ENCODE results near the gene AXIN1. TPM values are rescaled to one million over a fixed set of nuclear protein-coding genes. Genes with fewer than 3 reads are reported as not detected.
"Not testable (repeated sequence)": the region's sequence is repeated elsewhere in the genome, so short reads cannot be mapped to it uniquely, and the experiment has no call there.

The AXIN1 gene
- total and polyA plus RNA-seq, 8 donors, result 8.0 to 13.6 (median 10.8) TPM

DNA sequence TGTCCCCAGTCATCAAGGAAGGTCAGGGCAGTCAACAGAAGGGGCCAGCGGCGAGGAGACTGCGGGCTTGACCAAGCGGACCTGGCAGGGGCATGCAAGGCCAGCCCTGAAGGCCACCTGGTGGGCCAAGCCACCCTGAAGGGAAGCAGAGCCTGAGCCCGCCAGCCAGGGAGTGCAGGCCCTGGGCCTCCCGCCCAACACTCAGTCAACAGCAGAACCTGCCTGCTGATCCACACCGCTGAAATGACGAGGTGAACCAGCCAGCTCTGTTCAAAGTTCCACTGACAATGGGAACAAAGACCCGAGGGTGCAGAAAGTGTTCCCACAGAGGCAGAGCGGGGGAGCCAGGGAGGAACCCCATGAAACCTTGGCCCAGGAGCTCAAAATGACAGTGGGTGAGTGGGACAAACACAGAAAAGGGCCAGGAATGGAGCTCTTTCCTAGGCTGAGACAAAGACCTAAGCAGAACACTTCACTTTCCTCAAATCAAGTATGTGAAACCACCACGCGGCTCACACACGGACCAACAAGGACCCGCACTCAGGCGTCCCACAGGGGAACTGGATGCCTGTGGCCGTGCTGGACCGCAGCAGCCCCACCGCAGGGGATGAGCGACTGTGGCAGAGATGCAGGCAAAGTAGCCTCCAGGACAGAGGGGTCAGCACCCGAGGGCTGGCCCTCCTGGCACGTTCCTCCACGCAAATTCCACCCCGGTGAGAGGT lies 12.0 kb downstream of the AXIN1 start:
- TF ChIP-seq, protein P1, sequence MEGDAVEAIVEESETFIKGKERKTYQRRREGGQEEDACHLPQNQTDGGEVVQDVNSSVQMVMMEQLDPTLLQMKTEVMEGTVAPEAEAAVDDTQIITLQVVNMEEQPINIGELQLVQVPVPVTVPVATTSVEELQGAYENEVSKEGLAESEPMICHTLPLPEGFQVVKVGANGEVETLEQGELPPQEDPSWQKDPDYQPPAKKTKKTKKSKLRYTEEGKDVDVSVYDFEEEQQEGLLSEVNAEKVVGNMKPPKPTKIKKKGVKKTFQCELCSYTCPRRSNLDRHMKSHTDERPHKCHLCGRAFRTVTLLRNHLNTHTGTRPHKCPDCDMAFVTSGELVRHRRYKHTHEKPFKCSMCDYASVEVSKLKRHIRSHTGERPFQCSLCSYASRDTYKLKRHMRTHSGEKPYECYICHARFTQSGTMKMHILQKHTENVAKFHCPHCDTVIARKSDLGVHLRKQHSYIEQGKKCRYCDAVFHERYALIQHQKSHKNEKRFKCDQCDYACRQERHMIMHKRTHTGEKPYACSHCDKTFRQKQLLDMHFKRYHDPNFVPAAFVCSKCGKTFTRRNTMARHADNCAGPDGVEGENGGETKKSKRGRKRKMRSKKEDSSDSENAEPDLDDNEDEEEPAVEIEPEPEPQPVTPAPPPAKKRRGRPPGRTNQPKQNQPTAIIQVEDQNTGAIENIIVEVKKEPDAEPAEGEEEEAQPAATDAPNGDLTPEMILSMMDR (IDR thresholded peaks at IDR 0.05), result no peak
- 88 to 92% methylated on average over 23 of the region's 23 CpGs for WGBS, 2 donors
- Histone ChIP-seq H3K27ac (no peak overlapping the region), H3K9me3 (no peaks in the 10 kb centered on the region), H3K36me3 (no peaks in the 10 kb centered on the region), H3K4me1 (no peaks in the 10 kb centered on the region), H3K4me3 (no peak overlapping the region), H3K27me3 (no peaks in the 10 kb centered on the region)
- DNase-seq (peak in 1 of 6 donors; percentile 54), FAIRE-seq (no peak), ATAC-seq (peak in 1 of 4 donors; percentile 28)
- intact Hi-C loops (cut with DNase I), result loop anchor here in 1 of 3 donors (10.0 kb wide), 1 partner anchor 96 kb away; no protein-coding TSS in a partner anchor

DNA sequence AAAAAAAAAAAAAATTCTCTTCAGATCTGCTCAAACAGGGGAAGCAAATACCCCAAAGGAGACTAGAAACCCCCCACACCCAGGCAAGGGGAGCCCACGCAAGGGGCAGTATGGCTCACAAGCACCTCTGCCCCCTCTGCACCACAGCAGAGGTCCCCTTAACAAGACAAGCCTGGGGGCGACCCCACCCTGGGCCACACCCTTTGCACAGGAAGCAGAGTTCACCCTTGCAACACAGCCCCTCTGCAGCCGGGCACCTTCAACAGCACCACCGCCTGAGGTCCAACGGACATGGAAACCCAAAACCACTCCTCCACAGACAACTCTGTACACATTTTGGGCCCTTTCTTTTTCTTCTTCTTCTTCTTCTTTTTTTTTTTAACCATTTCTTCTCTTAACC lies 12.8 kb downstream of the AXIN1 start:
- FAIRE-seq (no peak), ATAC-seq (peak in 1 of 4 donors; percentile 12), DNase-seq (no peak)
- Histone ChIP-seq H3K27ac (no peak overlapping the region), H3K4me3 (no peak overlapping the region), H3K36me3 (no peaks in the 10 kb centered on the region), H3K4me1 (no peaks in the 10 kb centered on the region), H3K9me3 (no peaks in the 10 kb centered on the region), H3K27me3 (no peaks in the 10 kb centered on the region)
- intact Hi-C loops (cut with DNase I), result loop anchor here in 1 of 3 donors (10.0 kb wide), 1 partner anchor 95 kb away; no protein-coding TSS in a partner anchor
- WGBS, 2 donors, result 82 to 95% methylated on average over 5 of the region's 5 CpGs
- TF ChIP-seq, protein P1 (IDR thresholded peaks at IDR 0.05), result no peak

DNA sequence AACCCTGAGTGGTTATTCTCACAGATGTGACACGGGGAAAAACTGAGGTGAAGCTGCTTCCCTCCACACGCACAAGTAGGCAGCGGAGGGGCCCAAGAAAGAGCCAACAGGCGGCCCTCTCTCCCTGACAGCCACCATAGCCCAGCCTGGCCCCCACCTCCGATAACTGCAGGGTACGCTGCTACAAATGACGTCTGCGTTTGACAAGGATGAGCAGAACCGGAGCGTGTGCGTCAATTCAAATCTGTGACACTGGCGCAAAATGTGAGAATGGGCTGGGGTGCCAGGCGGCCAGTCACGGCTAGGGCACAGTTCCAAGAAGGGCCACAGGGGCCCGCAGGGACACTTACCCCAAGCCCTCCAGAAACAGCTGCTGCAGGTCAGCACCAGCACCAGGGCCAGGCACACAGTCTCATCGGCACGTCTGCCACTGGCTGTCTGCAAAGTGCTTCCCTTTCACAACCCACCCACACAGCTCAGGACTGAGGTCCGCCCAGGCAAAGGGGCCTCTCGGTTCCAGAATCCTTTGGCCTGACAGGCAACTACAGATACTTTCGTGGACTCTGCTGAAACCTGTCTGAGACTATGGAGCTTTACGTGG lies 14.4 kb downstream of the AXIN1 start:
- no peak overlapping the region for H3K27ac ChIP-seq
- H3K9me3 ChIP-seq, result no peaks in the 10 kb centered on the region
- no peak for FAIRE-seq
- no peaks in the 10 kb centered on the region for H3K36me3 ChIP-seq
- TF ChIP-seq, protein P1 (IDR thresholded peaks at IDR 0.05), result no peak
- 87 to 88% methylated on average over 21 of the region's 21 CpGs for WGBS, 2 donors
- DNase-seq, result no peak
- intact Hi-C loops (cut with DNase I), result no loop called here
- H3K27me3 ChIP-seq, result no peaks in the 10 kb centered on the region
- H3K4me1 ChIP-seq, result no peaks in the 10 kb centered on the region
- ATAC-seq, result no peak
- no peak overlapping the region for H3K4me3 ChIP-seq

DNA sequence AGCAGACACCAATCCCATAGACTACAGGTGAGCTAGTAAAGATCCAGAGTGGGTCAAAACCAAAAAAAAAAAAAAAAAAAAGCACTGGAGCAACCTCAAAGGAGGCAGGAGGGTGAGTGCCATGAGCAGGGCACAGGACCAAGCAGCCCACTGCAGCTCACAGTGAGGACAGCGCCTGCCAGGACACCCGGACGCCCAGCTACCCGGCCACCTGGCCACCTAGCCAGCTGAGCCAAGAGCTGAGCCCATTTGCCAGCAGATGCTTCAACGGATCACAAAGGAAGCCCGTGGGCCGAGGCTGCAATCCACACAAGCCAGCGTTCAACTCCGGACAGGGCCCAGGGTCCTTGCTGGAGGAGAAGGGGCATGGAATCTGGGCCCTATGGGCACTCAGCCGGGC lies 15.1 kb downstream of the AXIN1 start:
- FAIRE-seq, result no peak
- TF ChIP-seq, protein P1 (IDR thresholded peaks at IDR 0.05), result no peak
- Histone ChIP-seq H3K36me3 (no peaks in the 10 kb centered on the region), H3K9me3 (no peaks in the 10 kb centered on the region), H3K27me3 (no peaks in the 10 kb centered on the region), H3K27ac (no peak overlapping the region), H3K4me1 (no peaks in the 10 kb centered on the region), H3K4me3 (no peak overlapping the region)
- intact Hi-C loops (cut with DNase I), result no loop called here
- 69 to 70% methylated on average over 10 of the region's 10 CpGs for WGBS, 2 donors
- no peak for DNase-seq
- peak in 1 of 4 donors; percentile 30 for ATAC-seq

DNA sequence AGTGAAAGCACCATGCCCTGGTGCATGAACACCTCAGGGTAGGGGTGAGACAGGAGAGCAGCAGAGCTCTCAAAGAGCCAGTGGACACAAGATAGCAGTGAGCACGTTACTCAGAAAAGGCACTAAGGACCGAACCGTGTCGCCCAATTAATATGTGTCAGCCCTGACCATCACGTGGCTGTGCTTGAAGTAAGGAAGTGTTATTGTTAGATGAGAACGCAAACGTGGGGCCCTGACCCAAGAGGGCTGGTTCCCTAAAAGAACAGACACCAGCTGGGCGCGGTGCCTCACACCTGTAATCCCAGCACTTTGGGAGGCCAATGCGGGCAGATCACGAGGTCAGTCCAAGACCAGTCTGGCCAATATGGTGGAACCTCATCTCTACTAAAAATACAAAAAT lies 16.3 kb downstream of the AXIN1 start:
- Histone ChIP-seq H3K9me3 (no peaks in the 10 kb centered on the region), H3K27ac (no peak overlapping the region), H3K4me3 (no peak overlapping the region), H3K36me3 (no peaks in the 10 kb centered on the region), H3K4me1 (no peaks in the 10 kb centered on the region), H3K27me3 (no peaks in the 10 kb centered on the region)
- intact Hi-C loops (cut with DNase I), result no loop called here
- DNase-seq, result no peak
- ATAC-seq, result no peak
- FAIRE-seq, result no peak
- TF ChIP-seq, protein P1 (IDR thresholded peaks at IDR 0.05), result no peak
- WGBS, 2 donors, result 90 to 92% methylated on average over 11 of the region's 11 CpGs

DNA sequence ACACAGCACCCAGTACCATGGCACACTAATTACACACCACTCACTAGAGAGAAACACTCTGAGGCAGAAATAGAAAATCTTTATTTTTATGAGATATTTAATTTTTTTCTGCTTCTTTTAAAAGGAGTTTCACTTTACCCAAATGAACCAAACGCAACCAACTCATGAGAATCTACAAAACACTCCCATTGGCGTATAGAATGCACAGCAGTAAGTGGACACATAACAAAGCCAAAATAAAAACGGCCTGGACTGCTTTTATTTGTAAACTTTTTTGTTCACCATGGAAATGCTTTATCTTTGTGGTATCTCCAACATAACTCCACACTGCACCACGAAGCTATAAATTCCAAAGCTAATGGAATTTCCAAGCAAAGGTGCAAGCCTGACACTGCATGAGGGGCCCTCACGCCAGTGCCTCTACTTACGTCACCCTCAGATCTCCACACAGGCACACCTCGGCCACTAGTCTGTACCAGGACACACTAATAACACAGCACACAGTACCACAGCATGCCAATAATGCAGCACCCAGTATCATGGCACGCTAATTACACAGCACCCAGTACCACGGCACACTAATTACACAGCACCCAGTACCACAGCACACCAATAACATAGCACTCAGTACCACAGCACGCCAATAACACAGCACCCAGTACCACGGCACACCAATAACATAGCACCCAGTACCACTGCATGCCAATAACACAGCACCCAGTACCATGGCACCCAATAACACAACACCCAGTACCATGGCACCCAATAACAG lies 17.5 kb downstream of the AXIN1 start:
- H3K4me3 ChIP-seq; H3K4me1 ChIP-seq; H3K36me3 ChIP-seq; H3K27ac ChIP-seq; ATAC-seq; H3K27me3 ChIP-seq; intact Hi-C loops (cut with DNase I); DNase-seq; H3K9me3 ChIP-seq; FAIRE-seq: not testable (repeated sequence)
- 89 to 91% methylated on average over 11 of the region's 11 CpGs for WGBS, 2 donors

All from pancreas (tissue), 10 donors.